Retinal pigment epithelial cell (primary cell): ENCODE measurements around the gene TPP1.

ENCODE experiments used
- DNase-seq: peaks from one replicate; pipeline ENCODE4 v3.0.0-alpha.2; 2010; ENCODE audit warnings: low read depth
- H3K4me3 ChIP-seq: 2 replicates; pipeline ENCODE4 v1.5.1; 2011; ENCODE audit warnings: mild to moderate bottlenecking, low read length, control low read depth, moderate library complexity
- CTCF ChIP-seq: conservative IDR thresholded peaks from 2 replicates; pipeline ENCODE4 v1.5.1; 2011; ENCODE audit warnings: low read depth, low read length, control low read depth, inconsistent platforms

TPP1 gene

GRCh38 chr11:6654281-6655019, 35.2 kb upstream of the TPP1 start:
- no peak for TF ChIP-seq CTCF
- H3K4me3 ChIP-seq, result no peak overlapping the region
- DNase-seq, result no peak

GRCh38 chr11:6653656-6654055, 34.4 kb upstream of the TPP1 start:
- H3K4me3 ChIP-seq, result no peak overlapping the region
- no peak for DNase-seq
- no peak for TF ChIP-seq CTCF

- DNase-seq, result no peak
- no peak for TF ChIP-seq CTCF
- H3K4me3 ChIP-seq, result no peak overlapping the region
Observed at GRCh38 chr11:6653097-6653496, 33.9 kb upstream of the TPP1 start.

- TF ChIP-seq CTCF, result no peak
- no peak for DNase-seq
- no peak overlapping the region for H3K4me3 ChIP-seq
Observed at GRCh38 chr11:6652182-6652581, 33.0 kb upstream of the TPP1 start.

GRCh38 chr11:6650980-6651379, 31.8 kb upstream of the TPP1 start:
- H3K4me3 ChIP-seq, result no peak overlapping the region
- no peak for DNase-seq
- TF ChIP-seq CTCF, result no peak

GRCh38 chr11:6650104-6650503, 30.9 kb upstream of the TPP1 start:
- DNase-seq, result no peak
- TF ChIP-seq CTCF, result no peak

GRCh38 chr11:6648501-6648900, 29.3 kb upstream of the TPP1 start:
- TF ChIP-seq CTCF, result no peak
- DNase-seq, result no peak
- no peak overlapping the region for H3K4me3 ChIP-seq

More at GRCh38 chr11:6650104-6650503, 30.9 kb upstream of the TPP1 start:
- H3K4me3 ChIP-seq, result no peak overlapping the region
